GM19240 (cell line): ENCODE data around the gene RAP2A.

ENCODE experiments used
- DNase-seq: peaks from one replicate; pipeline ENCODE4 v3.0.0; 2011; ENCODE audit warnings: low spot score; ENCODE audit not compliant: insufficient read length

Gene RAP2A

DNA sequence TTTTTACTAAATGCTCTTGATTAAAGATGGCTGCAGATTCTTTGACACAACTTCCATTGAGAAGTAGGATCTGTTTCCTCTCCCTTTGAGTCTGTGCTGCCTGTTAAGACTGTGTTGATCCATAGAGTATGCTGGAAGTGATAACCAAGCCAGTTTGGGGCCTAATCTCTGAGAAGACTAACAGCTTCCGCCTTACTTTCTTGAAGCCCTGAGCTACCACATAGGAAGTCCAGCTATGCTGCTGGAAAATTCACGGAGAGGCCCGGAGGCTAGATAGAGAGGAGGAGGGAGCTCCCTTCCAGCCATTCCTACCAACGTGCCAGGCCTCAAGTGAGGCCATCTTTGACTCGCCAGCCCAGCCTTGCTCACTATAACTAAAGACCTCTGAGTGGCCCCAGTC lies 12.5 kb downstream of the RAP2A start:
- no peak for DNase-seq

DNA sequence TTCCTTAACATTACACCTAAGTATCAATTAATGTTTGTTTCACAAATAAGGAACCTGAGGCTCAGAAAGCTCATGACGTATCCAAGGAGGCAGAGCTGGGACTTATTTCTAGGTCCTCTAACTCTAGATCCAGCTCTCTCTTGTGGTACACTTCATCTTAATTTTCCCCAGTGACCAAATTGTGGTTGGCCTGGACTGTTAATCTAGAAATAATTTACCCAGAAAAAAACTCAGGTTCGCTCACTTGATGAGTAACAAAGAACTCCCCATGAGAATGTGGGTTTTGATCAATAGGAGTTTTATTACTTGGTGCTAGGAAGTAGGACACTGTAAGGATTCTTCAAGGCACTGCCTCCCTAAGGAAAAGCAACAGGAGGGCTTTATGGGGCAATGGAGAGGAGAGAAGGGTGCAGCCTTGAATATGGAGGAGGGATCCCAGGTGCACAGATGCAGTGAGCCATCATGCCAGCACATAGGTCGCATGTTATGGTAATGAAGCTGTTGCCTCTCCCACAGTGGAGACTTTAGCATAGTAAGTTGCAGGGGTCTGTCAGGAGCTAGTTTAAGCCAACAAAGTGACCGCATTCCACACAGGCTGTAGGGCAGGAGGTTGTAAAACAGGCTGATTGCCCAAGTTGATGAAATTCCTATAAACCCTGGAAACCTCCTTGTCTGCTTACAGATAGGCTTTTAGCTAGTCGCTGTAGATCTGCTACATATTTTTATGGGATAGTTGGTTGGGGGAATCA lies 14.7 kb downstream of the RAP2A start:
- no peak for DNase-seq

DNA sequence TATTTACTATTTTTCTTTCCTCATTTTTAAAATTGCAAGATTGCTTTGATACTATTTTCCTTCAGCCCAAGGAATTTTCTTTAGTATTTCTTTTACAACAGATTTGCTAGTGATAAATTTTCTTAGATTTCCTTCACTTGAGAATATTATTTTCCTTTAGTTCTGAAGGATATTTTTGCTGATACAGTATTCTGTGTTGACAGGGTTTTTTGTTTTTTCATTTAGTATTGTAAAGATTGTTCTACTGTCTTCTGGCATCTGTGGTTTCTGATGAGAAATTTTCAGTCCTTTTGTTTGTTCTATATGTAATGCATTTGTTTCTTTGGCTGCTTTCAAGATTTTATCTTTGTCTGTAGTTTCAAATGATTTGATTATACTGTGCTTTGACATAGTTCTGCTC lies 20.7 kb downstream of the RAP2A start:
- no peak for DNase-seq

DNA sequence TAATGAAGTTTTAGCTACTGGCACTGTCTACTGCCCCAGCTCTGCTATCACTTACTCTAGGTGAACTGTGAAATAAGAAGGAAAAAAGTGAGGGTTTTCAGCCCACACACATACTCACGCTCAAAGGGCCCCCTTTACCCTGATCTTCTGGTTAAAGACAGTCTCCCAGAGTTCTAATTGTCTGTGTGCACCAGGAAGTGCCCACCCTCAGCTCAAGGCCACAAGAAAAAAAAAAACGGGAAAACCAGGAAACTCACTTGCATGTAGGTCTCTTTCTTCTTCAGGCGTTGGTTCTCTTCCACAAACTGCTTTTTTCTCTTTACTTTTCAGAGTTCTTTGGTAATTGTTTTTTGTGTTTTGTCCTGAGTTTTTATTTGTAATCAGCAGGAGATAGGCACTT lies 22.1 kb downstream of the RAP2A start:
- no peak for DNase-seq

DNA sequence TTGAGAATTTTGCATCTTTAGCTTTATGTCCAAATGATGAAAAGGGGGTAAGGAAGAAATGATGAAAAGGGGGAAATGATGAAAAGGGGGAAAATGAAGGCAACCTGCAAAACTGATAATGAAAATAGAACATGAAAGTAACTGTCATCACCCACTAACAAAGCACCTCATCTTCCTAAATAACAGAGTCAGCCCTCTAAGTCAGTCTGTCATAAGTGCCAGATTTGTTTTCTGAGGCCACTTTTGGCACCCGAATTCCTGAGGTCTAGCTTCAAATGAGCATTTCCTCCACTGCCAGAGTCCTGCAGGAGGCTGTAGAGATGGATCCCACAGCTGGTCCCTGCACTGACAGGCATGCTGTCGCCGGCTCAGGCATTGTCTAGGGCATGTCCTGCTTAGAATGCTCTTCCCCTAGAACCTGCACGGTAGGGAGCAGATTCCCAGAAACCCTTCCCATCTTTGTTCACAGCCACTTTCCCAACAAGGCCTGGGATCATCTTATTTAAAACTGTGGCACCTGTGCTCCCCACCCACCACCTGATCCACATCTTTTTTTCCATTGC lies 25.3 kb downstream of the RAP2A start:
- DNase-seq: no peak

DNA sequence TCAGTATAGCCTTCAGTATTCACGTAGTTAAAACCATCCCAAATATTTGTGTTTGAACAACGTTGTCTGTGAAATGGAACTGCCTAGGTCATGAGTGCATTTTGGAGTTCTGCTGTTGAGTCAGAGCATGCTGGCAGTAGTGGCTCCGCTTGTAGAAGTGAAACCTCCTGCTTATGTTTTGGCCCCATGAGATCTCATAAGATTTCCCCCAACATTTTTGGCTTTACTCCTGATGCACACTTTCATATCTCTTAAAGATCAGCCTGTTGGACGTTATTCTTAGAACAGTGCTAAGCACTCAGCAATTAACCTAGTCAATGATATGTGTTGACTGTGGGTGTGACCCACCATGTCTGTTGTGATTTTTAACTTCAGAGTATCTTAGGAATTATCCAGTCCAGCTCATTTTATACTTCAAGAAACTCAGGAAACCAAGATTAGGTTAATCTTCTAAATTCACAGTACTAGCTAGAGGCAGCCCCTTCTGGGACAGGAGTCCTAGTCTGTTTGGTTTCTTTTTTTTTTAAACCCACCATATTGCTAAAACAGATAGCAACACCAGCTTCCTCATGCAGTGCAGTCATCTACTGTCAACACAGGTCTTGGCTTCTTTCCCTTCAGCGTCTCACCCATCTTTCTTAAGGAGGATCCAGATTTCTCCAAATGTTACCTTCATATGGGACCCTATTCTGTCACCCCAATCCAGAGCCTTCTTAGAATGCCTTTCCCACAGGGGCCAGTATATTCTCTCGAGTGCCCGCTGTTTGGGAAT lies 26.2 kb downstream of the RAP2A start:
- no peak for DNase-seq

DNA sequence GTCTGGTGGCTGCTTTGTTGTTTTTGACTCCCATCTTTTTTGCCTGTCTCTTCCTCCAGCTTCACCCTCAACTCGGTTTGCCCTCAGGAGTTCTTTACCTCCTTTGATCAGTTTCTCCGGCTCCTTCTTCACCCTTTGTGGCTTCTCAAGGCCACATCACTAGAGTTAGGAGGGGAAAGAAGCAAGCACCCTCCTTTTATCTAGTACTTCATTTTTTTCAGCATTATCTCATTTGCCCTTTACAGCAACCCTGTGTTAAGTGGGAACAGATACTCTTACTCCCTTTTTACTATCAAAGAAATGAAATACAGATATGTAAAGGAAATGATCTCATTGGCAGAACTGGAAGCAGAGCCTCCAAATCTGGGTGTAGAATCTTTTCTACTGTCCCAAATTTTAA lies 26.9 kb downstream of the RAP2A start:
- DNase-seq: no peak

DNA sequence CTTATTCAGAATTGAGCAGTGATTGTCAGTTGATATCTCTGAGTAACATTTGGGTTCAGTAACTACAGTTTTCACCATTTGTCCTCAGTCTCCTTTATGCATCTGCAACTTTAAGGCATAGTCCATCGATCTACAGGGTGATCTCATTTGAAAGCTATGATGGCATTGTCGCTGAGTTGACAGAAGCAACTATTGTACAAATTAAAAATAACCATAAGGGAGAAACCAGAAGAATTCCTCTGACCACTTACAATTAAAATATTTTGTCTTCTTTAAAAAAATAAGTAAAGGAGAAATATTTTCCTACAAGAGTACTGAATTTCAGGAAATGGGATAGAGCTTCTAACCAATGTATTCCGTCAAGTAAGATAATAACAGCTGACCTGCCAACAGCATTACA lies 30.6 kb downstream of the RAP2A start:
- no peak for DNase-seq

DNA sequence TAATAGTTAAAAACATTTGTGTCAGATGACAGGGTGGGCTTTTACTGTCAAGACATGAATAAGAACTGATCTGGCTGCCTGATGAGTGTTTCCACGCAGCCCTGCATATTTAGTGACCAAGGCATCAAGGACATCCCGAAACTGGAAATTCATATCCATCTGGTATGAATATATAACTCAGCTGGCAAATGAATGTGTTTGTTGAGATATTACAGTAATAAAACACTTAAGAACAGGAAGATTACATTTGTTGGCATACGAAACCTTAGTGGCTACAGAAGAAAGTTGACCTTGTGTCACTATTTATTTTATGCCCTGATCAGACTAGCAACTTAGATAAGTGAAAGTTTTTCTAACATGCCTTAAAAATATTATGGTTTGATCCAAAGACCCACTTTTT lies 32.8 kb downstream of the RAP2A start:
- no peak for DNase-seq

DNA sequence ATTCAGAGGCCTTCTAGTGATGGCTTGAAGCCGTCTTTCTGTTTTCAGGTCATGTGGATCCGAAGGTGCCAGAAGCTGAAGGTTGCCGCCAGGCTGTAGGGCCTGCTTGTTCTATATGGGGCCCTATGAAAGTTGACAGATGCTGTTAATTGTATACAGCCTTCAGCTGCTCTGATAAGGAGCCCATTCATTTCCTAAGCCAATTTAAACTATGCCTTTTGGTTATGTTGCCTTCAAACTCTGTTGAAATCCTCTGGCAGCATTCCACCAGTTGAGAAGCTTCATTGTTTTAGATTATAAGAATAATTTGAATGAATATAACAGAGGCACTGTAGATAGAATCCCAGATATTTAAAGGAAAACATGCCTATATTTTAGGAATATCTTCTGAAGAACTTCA lies 34.4 kb downstream of the RAP2A start:
- DNase-seq: no peak

DNA sequence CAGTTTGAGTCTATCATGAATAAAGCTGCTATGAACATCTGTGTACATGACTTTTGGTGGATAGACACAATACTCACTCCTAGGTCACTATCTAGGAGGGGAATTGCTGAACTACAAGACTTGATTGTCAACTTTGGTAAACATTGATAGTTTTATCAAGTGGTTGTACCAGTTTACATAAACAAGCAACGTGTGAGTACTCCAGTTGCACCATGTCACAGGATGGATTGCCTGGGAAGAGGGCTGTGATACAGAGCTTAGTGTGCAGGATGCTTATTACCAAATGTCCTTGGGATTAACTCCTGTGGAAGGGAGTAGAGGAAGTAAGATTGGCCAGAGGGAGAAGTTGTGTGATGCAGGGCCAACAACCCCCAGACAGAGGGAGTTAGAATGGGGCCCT lies 37.7 kb downstream of the RAP2A start:
- no peak for DNase-seq

DNA sequence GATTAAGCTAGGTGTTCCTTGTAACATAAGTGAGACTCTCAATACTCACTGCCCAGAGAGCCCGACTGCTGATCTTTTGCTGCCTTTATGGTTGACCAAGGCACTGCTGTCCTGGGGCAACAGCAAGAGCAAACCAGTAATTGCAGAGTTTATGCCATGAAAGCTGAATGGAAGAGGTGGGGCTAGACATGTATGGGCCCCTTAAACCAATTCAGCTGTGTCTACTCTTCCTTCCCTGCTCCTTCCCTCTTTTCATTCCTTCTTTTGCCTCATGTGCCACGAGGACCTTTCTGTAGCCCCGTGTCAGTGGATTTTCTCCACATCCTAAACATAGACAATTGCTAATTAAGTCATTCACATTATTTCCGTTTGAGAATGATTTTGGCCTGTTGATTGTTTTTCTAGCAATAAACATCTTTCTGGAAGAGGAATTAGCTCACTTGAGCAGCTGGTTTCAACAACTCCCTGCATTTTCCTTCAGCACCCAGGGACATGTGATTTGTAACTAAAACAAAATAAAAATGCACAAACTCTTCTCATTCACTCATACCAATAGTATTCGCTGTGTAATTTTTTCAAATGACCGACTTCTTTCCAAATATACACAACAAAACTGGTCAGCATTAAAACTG lies 40.5 kb downstream of the RAP2A start:
- DNase-seq: no peak

DNA sequence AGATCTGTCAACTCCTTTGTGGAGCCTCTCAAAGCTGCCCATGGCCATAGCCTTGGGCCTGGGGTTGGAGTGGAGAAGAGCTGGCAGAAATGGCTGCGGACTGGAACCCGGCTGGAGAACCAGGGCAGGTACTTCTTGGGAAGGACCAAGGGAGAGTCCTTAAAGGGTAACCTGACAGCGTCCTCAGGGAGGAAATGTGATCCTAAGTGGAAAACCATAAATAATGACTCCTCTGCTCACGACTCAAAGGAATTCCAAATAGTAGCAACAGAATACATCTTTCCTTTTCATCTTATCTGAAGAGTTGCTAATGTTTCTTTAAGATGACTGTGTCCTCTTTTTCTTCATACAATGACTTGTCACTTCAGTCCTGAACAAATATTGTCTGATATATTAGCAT lies 41.0 kb downstream of the RAP2A start:
- DNase-seq: no peak

DNA sequence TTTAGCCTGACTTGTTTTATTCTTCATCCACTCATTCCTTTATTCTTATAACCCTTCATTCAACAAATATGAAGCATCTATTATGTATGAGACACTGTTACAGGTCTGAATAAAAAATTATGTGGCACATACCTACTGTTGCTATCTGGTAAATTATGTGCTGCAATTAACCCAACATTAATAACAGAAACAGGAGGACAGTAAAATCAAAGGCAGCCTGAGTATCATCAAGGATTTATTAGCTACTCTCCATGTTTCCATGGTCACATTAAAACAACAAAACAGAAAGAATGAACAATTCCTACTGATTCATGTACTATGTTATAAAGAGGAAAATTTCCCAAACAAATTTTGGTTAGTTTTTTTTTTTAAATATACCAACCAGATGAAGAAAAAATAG lies 43.9 kb downstream of the RAP2A start:
- no peak for DNase-seq

DNA sequence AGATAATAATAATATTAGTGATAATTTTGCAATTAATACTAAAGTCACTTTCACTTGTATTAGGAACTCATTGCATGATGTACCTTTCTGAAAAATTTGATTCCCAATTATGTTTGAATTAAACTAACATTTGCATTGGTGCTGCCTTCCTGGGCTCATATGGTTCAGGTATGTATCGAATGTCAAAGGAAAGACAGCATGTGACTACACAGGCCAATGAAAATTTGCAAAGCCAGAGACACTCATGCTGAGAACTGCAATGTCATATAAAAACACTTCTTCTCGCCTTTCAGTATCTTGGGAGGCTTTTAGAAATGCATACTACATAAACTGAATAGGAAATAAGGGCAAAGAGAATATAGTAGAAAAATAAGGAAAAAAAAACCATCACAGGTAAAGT lies 44.3 kb downstream of the RAP2A start:
- DNase-seq: no peak

DNA sequence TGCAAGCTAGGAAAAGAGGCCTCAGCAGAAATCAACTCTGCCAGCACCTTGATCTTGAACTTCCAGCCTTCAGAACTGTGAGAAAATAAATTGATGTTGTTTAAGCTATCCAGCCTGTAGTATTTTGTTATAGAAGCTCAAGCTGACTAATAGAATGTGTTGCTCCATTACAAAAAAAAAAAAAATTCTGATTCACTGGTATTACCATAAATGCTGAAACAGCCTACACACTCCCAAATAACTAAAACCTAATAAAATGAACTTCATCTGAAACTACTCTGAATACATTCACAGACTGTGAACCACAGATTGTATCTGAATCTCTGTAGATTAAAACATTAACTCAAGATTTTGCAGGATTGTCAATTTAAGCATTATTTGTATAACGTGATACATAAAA lies 49.5 kb downstream of the RAP2A start:
- DNase-seq: no peak

DNA sequence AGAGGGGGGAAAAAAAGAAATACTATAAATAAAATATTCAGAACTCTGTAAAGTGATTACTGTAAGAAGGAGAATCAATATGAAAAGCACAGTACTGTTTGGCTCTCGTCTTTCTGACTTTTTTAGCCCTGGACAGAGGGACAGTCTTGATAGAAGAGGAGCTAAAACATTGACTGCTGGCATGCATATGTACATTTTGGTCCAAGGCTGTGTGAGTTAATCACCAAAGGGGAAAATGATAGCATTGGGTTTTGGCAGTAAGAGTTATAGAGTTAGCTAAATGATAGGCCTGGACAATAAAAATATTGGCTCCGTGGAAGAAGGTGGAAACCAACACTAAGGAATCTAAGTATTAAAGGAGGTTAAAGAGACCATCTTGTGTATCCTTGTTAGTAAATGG lies 50.3 kb downstream of the RAP2A start:
- no peak for DNase-seq

DNA sequence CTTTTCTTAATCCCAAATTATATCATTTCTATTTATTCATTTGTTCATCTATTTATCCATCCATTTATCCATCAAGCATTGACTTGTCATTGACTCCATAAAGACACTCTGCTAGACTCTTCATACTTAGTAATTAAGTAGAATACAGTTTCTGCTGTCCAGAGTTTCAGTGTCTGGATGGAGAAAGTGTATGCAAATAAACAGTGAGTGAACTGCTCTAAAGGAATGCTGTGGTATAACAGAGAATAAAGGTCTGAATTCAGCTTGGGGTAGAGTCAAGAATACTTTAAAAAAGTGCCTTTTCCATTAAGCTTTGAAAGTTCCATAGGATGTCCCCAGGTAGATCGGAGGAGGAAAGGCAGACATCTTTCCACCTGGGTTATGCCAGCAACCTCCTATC lies 51.4 kb downstream of the RAP2A start:
- DNase-seq: no peak

DNA sequence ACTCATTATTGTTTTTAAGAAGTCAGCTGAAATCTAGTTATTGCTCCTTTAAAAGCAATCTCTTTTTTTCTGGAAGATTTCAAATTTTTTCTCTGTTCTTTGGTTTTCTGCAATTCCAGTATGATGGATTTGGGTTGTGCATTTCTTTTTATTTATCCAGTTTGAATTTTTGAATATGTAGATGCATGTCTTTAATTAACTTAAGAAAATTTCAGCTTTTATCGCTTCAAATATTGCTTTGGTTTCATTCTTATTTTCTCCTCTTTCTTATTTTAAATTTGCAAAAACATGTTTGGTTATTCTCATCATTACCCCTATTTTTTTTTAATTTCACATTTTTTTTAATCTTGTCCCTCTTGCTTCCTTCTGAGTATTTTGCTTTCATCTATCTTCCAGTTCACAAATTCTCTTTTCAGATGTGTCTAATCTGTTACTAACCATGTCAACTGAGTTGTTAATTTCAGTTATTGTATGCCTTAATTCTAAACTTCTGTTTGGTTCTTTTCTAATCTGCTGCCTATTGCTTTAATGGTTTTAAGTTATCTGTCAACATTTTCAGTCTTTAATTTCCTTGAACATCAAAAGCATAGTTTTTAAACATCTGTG lies 56.8 kb downstream of the RAP2A start:
- DNase-seq: no peak

DNA sequence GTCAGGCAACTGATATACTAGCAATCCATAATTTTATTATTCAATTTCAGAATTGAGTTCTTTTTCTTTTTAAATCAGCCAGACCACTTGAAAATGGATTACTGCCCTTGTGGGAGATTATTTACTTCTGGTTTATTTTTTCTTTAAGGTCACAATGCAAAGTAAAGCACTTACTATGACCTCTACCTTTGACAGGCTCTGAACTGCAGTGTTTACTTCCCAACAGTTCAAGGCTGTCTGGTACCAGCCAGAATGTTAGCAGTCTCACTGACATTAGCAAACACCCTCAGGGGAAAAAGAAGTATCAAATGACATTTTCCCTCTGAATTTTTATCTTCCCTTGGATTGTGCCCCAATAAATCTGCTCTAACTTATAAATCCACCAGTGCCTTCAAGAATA lies 57.5 kb downstream of the RAP2A start:
- DNase-seq: no peak

DNA sequence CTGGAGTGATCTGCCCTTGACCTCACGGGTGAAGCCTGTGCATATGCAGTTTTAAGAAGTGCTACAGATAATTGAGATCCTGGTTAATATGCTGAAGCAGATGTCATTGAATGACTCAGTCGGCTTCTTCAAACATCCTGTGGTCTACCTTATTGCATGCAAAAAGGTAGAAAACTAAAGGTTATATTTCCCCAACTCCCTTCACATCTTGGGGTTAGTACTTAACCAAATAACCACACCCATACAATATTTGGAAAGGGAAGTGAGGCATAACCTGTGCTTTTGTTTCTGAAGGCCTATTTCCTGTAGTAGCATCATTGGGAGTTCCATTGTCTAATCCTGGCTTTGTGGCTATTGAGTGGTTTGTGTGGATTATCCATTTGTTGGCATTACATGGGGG lies 58.3 kb downstream of the RAP2A start:
- DNase-seq: no peak
